Cardiac septum (tissue), 1 donor: ENCODE data around the gene CHN2. TPM values are rescaled to one million over a fixed set of nuclear protein-coding genes. Genes with fewer than 3 reads are reported as not detected.

ENCODE experiments used
- DNase-seq: peaks from one replicate; pipeline ENCODE4 v3.0.0-alpha.2; 2020; ENCODE audit warnings: low spot score
- intact Hi-C: fragments of 100-400 bp; cut with DNase I; formaldehyde crosslinking; loops from one replicate; pipeline ENCODE4 v1.14.0; 2022
- total RNA-seq: library from RNA; stranded (reverse); fragmentation: NEBNext Ultra II Directional; extraction: Animal tissue kit (Norgen Biotek cat#: 25700); gene quantifications from one replicate; pipeline ENCODE4 v1.2.1, GENCODE V29; 2021
- donor health status: DM: no; HTN: no; CAD: no.

CHN2 gene
- total RNA-seq, 1 donor from 2014 or later: 33.6 TPM

DNA sequence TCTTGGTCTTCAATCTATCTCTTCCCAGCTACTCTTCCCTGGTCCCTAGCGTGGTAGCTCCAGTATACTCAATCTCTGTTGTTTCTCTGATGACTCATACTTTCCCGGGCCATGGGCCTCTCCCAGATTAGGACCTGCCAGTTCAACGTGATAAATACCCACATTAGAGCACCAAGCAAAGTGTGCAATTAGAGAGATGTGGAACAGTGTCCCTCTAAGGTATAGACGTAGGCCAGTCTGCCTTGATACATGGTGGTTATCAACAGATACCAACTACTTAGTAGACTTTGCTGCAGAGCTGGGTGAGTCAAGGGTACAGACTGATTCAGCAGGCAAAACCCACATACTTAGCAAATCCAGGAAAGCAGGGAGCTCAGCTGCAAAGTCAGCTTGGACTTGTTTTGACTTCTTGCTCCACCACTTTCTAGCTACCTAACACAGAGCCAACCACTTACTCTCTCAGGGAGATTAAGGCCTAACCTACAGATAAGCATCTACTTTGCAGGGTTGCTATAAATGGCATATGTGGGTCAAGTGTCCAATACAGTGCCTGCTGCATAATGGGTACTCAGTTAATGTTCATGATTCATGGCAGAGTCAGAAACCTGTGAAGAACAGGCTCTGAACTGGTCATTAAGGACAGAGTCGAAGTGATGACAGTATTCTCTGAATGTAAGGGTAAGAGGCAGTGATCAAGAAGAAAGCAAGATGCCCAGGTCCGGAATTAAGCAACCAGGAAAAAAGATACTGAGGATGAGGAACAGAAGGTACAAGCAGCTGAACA, 176.1 kb downstream of the CHN2 start:
- intact Hi-C loops: no loop called here
- no peak for DNase-seq

DNA sequence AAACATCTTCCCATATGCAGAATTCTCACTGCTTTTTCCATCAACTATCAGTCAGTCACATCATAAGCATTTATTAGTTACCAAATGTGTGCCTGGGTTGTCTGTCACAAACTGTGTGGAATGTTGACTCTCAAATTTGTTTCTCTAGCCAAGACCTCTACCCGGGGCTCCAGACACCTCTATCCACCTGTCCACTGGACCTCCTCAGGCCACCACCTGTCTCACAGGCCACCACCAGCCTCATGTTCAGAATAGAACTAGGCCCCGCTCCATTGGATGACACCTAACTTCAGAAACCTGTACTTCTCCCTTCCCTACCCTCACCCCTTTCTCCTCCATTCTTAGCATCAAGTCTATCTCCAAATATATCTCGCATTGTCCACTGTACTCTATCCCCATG, 176.9 kb downstream of the CHN2 start:
- intact Hi-C loops: no loop called here
- DNase-seq: no peak

- DNase-seq: no peak
- intact Hi-C loops: no loop called here
Observed at GRCh38 chr7:29372351-29373090, 177.9 kb downstream of the CHN2 start.

DNA sequence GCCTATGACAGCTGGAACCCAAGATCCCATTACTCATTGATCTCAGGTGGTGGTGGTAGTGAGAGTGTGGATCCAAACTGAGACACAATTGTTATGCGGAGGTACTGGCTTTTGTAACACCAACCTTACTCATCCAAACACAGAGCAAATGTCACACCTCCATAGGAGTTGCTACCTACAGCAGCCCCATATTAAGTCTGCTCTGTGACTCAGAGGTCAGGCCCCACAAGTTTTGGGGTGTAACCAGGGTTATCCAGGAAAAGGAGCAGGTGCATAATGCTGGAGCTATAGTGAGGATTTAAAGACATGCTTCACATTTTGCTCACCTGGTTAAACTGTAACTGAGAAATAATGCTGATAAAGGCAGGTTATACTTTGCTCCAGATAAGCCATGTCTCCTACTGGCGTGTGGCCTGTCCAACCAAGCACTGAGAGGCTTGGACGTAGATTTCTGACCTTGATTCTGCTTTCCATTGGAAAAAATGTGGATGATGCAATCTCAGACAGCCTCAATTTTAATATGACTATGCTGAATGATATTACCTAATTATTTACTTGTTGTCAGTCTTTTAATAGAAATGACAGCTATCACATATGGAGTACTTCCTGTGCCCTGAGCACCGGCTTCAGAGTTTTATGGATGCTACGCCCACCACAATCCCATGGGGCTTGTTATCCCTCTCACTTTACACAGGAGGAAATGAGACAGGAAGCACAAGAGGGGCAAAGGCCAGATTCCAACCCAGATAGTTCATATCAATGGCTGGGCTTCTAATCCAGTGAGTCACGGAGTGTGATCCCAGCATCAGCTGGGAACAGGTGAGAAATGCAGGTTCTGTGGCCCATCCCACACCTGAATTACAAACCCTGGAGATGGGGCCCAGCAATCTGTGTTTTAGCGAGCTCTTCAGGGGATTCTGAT, 181.3 kb downstream of the CHN2 start:
- intact Hi-C loops: no loop called here
- no peak for DNase-seq

DNA sequence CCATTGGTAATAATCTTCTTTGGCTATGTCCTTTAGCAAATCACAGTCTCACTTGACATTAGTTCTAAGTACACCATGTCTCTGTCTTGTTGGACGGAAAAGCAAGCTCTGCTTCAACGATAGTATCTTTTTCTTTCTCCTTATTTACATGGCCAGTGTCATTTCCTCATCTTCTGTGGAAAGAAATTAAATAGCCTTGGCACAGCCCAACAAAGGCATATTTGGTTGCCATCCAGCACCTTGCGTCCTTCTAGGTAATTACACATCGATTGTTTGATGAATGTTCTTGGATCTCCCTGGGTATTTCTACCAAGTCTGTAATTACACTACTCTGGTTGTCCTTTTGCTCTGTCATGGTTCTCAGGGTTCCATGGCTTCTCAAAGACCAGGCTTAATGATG, 183.1 kb downstream of the CHN2 start:
- no peak for DNase-seq
- intact Hi-C loops: no loop called here

GRCh38 chr7:29379551-29379950, 185.0 kb downstream of the CHN2 start:
- DNase-seq: no peak
- intact Hi-C loops: no loop called here

DNA sequence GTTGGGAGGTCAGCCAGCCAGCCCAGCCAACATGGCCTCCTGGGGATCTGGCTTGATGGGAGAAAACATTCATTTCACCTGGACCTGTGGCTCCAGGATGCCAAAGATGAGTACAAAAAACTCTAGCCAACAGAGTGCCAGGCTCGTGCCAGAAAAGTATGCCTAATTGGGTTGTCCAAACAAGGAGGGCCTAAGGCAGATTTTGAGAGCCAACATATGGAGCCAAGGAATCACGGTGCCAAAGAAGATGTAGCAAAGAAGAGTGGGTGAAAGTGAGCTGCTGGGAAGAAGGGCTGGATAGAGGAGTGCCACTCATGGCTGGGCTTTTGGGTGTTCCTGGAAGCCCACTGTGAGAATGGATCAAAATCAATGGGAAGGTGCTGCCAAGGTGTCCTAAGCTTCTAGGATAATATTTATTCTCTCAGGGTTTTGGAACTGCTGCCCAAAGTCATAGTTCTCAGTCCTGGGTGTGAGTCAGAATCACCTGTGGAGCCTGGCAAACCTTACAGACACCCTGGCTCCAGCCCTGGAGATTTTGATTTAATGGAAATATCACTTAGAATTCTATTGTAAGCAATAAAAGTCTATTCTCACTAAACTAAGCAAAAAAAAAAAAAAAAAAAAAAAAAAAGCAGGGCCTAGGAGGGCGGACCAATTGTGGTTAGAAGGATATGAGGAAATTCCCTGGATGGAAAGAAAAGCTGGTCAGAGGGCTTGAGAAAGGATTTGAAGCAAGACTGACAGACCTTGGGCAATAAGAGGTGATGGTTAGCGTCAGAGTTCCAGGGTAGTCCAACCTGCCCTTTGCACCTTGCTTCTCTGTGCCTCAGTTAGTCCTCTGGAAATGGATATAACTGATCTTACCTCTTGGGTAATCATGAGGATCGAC, 186.9 kb downstream of the CHN2 start:
- intact Hi-C loops: no loop called here

GRCh38 chr7:29384277-29384676, 189.7 kb downstream of the CHN2 start:
- intact Hi-C loops: no loop called here
- DNase-seq: no peak

More for the DNA sequence above, 186.9 kb downstream of the CHN2 start:
- DNase-seq: no peak

GRCh38 chr7:29385214-29385814, 190.7 kb downstream of the CHN2 start:
- no peak for DNase-seq
- intact Hi-C loops: no loop called here

DNA sequence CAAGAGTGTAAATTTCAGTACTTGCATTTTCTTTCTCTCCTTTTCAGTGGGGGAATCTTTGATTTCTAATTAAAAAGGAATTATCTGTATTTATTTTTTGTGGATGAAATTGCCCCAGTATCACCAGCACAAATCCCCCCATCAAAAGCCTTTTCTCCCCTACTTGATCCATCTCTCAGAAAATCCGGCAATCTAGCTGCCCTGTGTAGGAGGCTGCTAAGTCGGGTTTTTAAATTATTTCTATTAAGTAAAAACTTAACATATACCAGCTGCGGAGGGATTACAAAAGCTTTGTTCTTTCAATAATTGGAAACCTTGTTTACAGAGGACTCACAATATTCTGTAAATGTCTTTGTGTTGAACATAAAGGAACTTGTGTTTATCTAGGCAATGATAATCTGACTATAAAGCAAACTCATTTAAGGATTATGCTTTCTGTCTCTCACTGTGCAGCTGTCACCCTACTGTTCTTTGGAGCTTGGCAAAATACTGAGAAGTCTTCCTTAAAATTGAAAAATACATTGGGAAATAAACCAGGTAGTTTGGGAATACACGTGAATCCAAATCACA, 191.7 kb downstream of the CHN2 start:
- no peak for DNase-seq
- intact Hi-C loops: no loop called here

DNA sequence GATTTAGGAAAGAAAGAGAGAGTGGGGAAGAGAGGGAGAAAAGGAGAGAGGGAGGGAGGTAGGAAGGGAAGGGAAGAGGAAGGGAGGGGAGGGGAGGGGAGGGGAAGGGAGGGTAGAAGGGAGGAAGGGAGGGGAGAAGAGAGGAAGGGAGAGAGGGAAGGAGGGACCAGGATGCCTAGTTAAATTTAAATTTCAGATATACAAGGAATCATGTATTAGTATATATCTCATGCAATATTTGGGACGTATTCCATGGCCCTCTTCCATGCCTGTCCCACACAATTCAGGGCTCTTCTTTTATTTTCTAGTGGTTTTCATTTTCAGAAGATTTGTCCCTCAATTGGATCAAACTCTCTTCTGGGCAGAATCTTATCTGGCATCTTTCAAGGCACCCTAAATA, 196.7 kb downstream of the CHN2 start:
- DNase-seq: no peak
- intact Hi-C loops: no loop called here

DNA sequence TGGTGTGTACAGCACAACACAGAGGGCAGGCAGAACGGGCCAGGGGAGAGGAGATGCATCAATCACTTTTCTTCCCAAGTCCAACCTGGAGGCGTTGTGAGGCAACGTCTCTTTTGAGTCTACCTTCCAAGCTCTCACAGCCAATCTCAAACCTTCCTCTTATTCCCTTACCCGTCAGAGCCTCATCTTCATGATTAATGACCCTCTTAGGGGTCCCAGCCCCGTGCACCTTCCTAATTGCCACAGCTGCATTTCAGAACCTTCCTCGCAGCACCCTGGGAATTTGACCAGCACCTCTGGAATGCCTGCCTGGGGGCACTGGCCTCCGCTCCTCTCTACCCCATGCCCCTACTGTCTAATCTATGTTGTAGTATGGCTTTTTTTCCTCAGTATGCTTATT, 199.7 kb downstream of the CHN2 start:
- intact Hi-C loops: no loop called here

GRCh38 chr7:29396563-29396962, 202.0 kb downstream of the CHN2 start:
- DNase-seq: no peak
- intact Hi-C loops: no loop called here

More for the DNA sequence above, 199.7 kb downstream of the CHN2 start:
- no peak for DNase-seq

DNA sequence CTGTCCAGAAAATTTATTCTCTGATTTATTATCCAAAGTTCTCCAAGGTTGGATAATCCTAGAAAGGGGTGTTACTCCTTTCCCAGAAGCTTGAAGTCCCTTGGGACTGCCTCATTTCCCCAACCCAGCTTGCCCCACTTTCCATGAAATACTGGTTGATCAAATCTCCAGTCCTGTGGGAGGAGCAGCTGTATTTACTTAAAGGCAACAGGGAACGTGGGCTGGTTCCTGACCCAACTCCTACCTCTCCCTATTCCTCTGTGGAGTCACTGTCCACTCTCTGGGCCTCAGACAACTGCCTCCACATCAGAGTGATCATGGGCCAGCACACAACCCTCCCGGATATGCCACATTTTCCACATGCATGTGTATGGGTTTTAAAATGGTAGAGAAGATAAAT, 202.8 kb downstream of the CHN2 start:
- intact Hi-C loops: no loop called here
- no peak for DNase-seq

GRCh38 chr7:29398011-29398410, 203.4 kb downstream of the CHN2 start:
- intact Hi-C loops: no loop called here

DNA sequence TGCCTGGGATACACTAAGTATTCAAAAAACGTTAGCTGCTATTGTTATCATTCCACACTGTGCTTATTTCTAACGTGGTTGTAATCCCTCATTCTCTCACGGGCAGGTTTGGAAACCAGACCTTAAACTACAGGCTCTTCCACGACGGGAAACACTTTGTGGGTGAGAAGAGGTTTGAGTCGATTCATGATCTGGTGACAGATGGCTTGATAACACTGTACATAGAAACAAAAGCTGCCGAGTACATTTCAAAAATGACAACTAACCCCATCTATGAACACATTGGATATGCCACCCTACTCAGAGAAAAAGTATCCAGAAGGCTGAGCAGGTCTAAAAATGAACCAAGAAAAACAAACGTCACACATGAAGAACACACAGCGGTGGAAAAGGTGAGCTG, 205.9 kb downstream of the CHN2 start:
- intact Hi-C loops: loop anchor here (5.0 kb wide), 1 partner anchor 288 kb away; no protein-coding TSS in a partner anchor

More at GRCh38 chr7:29398011-29398410, 203.4 kb downstream of the CHN2 start:
- DNase-seq: no peak

DNA sequence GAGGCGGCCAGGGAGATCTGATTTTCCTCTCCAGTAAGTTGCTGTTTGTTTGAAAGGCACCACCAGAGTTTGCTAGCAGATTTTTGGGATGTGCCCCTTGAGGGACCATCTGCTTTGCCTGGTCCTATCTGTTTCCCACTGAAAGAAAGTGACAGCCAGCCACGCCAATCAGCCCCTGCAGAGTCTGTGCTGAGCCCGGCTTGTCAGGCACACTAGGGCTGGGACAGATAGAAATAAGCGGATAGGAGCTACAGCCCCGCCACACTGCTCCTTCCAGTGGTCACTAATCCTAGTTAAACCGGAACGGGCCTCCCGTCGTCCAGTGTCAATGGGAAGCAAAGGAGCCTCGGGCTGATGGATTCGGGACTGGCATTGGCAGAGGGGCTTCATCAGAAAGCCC, 207.2 kb downstream of the CHN2 start:
- DNase-seq: no peak
- intact Hi-C loops: loop anchor here (5.0 kb wide), 1 partner anchor 289 kb away; no protein-coding TSS in a partner anchor

More for the DNA sequence above, 205.9 kb downstream of the CHN2 start:
- no peak for DNase-seq

DNA sequence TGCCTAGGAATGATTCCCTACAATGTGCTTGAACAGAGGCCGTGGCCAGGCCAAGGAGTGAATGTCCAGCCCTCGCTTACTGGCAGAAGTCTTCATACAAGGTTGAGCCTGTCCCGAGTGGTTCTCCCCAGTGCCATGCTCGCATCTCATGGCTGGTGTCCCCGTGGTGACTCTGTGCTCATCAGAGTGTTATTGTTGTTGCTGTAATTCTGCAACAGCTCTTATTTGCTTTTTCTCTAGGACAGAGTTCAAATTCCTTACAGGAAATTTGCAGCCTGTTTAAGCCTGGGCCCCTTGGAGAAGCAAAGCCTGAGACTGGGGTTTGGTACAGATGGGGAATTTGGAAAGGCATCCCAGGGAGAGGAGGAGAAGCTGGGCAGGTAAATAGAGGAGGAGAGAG, 211.3 kb downstream of the CHN2 start:
- DNase-seq: no peak

More for the DNA sequence above, 211.3 kb downstream of the CHN2 start:
- intact Hi-C loops: loop anchor here (2.0 kb wide), 1 partner anchor 483 kb away; no protein-coding TSS in a partner anchor
